GM13977 (cell line): ENCODE data around the gene PCP4L1.

Experiments used
- DNase-seq: peaks from one replicate; pipeline ENCODE4 v3.0.0; 2012; ENCODE audit warnings: low spot score
- CTCF ChIP-seq: IDR thresholded peaks from 2 replicates; pipeline ENCODE4 v1.5.1; 2012; ENCODE audit warnings: mild to moderate bottlenecking, control low read depth; ENCODE audit not compliant: insufficient read depth; ENCODE audit errors: extremely low read depth, missing control alignments
- in situ Hi-C: fragments of 300-500 bp; cut with MboI; formaldehyde crosslinking; loops from one replicate; pipeline ENCODE4 v1.12.0; 2022; ENCODE audit warnings: low sequenced_read_pairs, low pct_unique_long_range_greater_than_20kb, mixed read lengths, inconsistent platforms; ENCODE audit not compliant: unreplicated experiment

The PCP4L1 gene

DNA sequence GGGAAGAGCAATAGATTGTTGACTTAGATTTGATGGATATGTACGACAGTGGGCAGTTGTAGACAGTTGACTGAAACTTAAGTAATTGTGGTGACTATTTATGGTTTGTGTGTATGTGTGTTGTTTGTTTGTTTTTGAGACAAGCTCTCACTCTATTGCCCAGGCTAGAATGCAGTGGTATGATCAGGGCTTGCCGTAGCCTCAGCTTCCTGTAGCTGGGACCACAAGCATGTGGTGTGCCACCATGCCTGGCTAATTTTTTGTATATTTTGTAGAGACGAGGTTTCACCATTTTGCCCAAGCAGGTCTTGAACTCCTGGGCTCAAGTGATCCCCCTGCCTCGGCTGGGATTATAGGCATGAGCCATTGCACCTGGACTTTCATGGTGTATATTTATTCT lies 65.5 kb downstream of the PCP4L1 start:
- in situ Hi-C loops: no loop called here
- DNase-seq: no peak
- no peak for TF ChIP-seq CTCF

DNA sequence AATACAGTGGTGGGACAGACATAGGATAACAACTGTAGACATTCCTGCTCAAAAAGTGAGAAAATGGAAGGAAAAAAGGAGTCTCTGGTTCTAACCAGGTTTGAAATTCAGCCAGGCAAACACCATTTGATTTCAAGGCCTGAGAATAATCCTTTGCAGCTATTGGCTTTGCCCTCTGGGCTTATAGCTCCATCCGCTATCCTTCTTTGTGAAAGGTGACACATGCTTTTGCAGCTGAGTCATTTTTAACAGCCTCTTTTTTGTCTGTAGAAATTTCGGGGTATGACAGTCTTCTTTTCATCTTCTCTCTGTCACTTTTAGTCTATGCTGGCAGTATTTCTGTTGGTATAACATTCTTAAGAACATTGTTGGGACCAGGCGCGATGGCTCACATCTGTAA lies 71.8 kb downstream of the PCP4L1 start:
- TF ChIP-seq CTCF: no peak
- in situ Hi-C loops: no loop called here
- DNase-seq: no peak

DNA sequence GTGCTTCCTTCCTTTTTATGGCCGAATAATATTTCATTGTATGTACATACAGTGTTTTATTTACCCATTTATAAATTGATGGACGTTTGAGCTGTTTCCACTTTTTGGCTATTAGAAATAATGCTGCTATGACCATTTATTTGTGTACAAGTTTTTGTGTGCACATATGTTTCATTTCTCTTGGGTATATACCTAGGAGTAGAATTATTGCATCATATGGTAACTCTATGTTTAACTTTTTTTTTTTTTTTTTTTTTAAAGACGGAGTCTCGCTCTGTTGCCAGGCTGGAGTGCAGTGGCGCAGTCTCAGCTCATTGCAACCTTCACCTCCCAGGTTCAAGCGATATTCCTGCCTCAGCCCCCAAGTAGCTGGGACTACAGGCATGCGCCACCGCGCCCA lies 74.6 kb downstream of the PCP4L1 start:
- DNase-seq: no peak
- in situ Hi-C loops: no loop called here
- no peak for TF ChIP-seq CTCF
